HAP-1 (cell line): ENCODE results near the gene SERPINI1.

Experiments used
- DNase-seq, 2 experiments: peaks; one replicate each; pipeline ENCODE4 v3.0.0-alpha.2; 2016 to 2020; ENCODE audit warnings: low spot score in 2 of 2
- H3K27me3 ChIP-seq: fragments of 250-450 bp; sonication (Bioruptor Pico); 2 replicates; pipeline ENCODE4 v1.5.1; 2020; ENCODE audit warnings: low read depth, mild to moderate bottlenecking, moderate library complexity
- H3K36me3 ChIP-seq: fragments of 250-450 bp; sonication (Bioruptor Pico); replicated peaks from 2 replicates; pipeline ENCODE4 v1.5.1; 2020; ENCODE audit warnings: mild to moderate bottlenecking
- H3K4me1 ChIP-seq: fragments of 250-450 bp; sonication (Bioruptor Pico); 2 replicates; pipeline ENCODE4 v1.5.1; 2020; ENCODE audit warnings: mild to moderate bottlenecking
- H3K4me3 ChIP-seq: fragments of 250-450 bp; sonication (Bioruptor Pico); 2 replicates; pipeline ENCODE4 v1.5.1; 2020; ENCODE audit warnings: mild to moderate bottlenecking, moderate library complexity
- H3K9me3 ChIP-seq: fragments of 250-450 bp; sonication (Bioruptor Pico); 2 replicates; pipeline ENCODE4 v1.5.1; 2020; ENCODE audit warnings: mild to moderate bottlenecking, moderate library complexity
- in situ Hi-C: fragments of 300-500 bp; cut with MboI; formaldehyde crosslinking; loops from 3 replicates; pipeline ENCODE4 v1.14.3; 2020; ENCODE audit warnings: low sequenced_read_pairs, inconsistent platforms, mixed read lengths

Gene SERPINI1

DNA sequence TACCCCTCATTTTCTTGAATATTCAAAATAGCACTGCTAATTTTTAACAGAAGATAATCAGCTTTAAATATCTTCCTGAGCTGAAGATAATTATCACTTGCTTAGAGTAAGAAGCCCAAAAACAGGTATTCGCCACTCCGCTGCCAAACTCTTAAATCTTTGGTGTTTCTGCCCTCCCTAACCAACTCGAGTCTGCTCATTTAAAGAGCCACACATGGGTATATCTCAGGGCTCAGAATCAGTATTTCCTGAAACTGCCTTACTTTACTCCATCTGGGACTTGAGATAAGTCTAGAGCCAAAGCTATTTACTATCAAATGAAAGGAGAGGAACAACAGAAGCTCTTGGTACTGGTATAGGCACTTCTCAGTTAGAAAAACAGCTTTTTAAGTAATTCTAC, 11.6 kb upstream of the SERPINI1 start:
- H3K27me3 ChIP-seq, result no peaks in the 10 kb centered on the region
- H3K4me1 ChIP-seq, result peaks cover 3% of the 10 kb centered on the region; the same call in 1 of the 2 replicates
- in situ Hi-C loops, result no loop called here
- no peak for DNase-seq
- H3K4me3 ChIP-seq, result no peak overlapping the region
- no peaks in the 10 kb centered on the region for H3K9me3 ChIP-seq
- H3K36me3 ChIP-seq, result peaks cover 11% of the 10 kb centered on the region

DNA sequence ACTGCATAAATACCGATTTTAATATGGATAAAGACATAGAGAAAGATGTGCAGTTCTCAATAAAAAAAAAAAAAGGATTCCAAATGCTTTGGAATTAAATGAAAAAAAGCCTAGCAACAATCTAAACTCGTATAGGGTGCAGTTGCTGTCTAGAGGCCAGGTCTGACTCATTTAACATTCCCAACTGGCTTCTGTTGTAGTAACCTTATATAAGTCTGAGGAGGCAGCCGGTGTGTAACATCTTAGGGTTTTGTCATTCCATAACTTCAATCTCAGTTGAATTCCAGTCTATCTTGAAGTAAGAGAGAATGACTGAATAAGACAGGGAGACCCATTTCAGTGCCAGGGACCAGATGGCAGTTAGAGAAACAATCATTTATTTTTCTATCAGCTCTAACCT, 7.3 kb upstream of the SERPINI1 start:
- H3K4me3 ChIP-seq, result no peak overlapping the region
- H3K4me1 ChIP-seq, result peaks cover 21% of the 10 kb centered on the region
- no peaks in the 10 kb centered on the region for H3K36me3 ChIP-seq
- no peaks in the 10 kb centered on the region for H3K27me3 ChIP-seq
- no peaks in the 10 kb centered on the region for H3K9me3 ChIP-seq
- no peak for DNase-seq
- in situ Hi-C loops, result no loop called here

DNA sequence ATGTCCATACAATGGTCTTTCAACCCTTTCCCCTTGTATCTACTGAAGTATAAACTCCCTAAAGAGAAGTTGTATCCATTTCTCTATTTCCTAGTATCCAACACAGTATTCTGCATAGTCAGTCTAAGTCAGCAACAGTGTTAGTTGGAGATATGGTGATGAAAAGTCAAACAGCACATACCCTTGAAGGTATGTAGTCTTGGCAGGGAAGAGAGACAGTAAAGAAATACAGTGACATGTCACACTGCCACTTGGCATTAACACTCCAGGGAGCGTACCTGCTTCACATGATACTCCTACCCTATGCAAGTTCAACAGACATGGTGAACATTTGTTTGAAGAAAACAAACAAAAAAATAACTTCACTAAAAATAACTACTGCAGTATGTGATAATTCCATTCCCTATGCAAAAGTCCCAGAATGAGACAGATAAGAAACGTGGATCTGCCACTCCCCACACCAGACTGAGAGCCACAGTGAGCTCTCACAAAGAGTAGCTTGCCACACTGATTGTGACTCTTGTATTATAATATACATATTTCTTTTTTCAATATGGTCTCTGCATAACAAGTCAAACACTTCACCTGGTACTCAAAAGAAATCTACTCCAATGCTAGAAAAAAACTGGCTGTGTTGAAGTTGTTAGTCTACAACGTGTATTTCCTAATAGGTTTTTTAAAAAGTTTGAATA, 6.7 kb upstream of the SERPINI1 start:
- Histone ChIP-seq H3K36me3 (no peaks in the 10 kb centered on the region), H3K9me3 (no peaks in the 10 kb centered on the region), H3K27me3 (no peaks in the 10 kb centered on the region), H3K4me3 (no peak overlapping the region), H3K4me1 (peaks cover 22% of the 10 kb centered on the region)
- no peak for DNase-seq
- in situ Hi-C loops, result no loop called here

DNA sequence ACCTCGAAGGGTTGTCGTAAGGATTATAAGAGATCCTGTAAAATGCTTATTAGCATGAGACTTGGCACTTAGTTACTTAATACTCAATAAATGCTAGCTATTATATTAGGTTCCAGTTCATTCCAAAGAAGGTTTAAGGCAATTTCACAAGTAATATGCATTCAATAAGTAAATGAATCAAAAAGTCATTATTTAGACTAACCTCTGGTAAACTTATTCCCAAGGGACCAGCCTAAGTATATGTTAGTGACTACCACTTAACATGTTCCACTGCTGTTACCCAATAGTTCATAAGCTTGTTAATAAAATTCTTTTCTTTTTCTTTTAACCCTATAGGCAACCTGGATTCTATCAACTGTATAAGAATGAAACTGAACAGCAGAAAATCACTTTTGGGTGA, 5.9 kb upstream of the SERPINI1 start:
- H3K9me3 ChIP-seq, result no peaks in the 10 kb centered on the region
- H3K4me1 ChIP-seq, result peaks cover 22% of the 10 kb centered on the region
- H3K36me3 ChIP-seq, result no peaks in the 10 kb centered on the region
- no peak overlapping the region for H3K4me3 ChIP-seq
- peak in 1 of 2 experiments; percentile 60 for DNase-seq
- in situ Hi-C loops, result no loop called here
- H3K27me3 ChIP-seq, result no peaks in the 10 kb centered on the region

- in situ Hi-C loops, result no loop called here
- Histone ChIP-seq H3K9me3 (no peaks in the 10 kb centered on the region), H3K4me1 (peaks cover 23% of the 10 kb centered on the region), H3K4me3 (no peak overlapping the region), H3K36me3 (no peaks in the 10 kb centered on the region), H3K27me3 (no peaks in the 10 kb centered on the region)
- DNase-seq, result no peak
These were observed 4.1 kb upstream of the SERPINI1 start for GRCh38 chr3:167731393-167731792.

- no peak for DNase-seq
- H3K4me3 ChIP-seq, result no peak overlapping the region; the same call in 1 of the 2 replicates
- H3K9me3 ChIP-seq, result no peaks in the 10 kb centered on the region
- no peaks in the 10 kb centered on the region for H3K27me3 ChIP-seq
- H3K36me3 ChIP-seq, result no peaks in the 10 kb centered on the region
- in situ Hi-C loops, result no loop called here
- H3K4me1 ChIP-seq, result peaks cover 26% of the 10 kb centered on the region
These were observed 3.0 kb upstream of the SERPINI1 start for GRCh38 chr3:167732313-167733065.

GRCh38 chr3:167733961-167734497, 1.5 kb upstream of the SERPINI1 start:
- Histone ChIP-seq H3K4me1 (peaks cover 26% of the 10 kb centered on the region), H3K9me3 (no peaks in the 10 kb centered on the region), H3K27me3 (no peaks in the 10 kb centered on the region), H3K36me3 (no peaks in the 10 kb centered on the region), H3K4me3 (peak overlapping the region; percentile 97)
- peak; percentile 10 for DNase-seq
- in situ Hi-C loops, result no loop called here

DNA sequence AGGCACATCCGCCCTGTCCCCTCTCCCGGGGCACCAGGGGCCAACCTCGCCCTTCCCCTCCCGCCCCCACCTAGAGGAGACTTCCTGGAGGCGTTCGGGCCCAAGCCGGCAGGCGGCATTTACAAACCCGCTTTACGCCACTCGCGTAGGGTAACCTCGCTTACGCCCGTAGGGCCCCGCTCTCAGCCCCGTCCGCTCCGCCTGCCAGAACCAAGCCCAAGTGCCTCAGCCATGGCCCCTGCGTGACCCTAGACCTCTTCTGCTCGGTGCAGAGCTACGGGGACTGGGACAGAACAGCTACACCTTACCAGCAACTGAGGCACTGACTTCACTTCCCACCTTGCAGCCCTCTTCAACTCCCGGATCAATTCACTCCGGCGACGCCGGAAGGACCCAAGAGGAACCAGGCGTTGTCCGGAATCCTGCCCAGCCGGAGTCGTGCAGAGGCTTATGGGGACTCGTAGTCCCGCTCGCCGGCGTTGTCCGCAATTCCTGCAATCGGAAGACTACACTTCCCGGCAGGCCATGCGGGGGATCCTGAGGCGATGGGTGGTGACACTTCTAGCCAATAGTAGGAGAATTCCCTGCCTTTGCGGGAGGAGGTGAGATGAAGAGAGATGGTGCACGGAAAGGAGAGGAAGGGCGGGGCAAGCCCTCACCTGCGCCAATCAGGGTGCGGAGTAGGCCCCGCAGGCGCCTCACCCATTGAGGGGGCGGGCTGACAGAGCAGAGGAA, 856 bp upstream of the SERPINI1 start, which contains the start of gene PDCD10:
PDCD10 (minus strand) TSS at position 395 of the 735 bp plus-strand sequence. CDS start 14,735 bp downstream, outside the sequence.
- H3K27me3 ChIP-seq, result no peaks in the 10 kb centered on the region
- H3K36me3 ChIP-seq, result no peaks in the 10 kb centered on the region
- in situ Hi-C loops, result no loop called here
- H3K4me3 ChIP-seq, result peak within 1 kb of the TSS; percentile 97
- H3K4me1 ChIP-seq, result peaks cover 20% of the 10 kb centered on the region
- peak; percentile 98 for DNase-seq
- no peaks in the 10 kb centered on the region for H3K9me3 ChIP-seq

GRCh38 chr3:167736264-167736787, 805 bp downstream of the SERPINI1 start:
- H3K9me3 ChIP-seq, result no peaks in the 10 kb centered on the region

DNA sequence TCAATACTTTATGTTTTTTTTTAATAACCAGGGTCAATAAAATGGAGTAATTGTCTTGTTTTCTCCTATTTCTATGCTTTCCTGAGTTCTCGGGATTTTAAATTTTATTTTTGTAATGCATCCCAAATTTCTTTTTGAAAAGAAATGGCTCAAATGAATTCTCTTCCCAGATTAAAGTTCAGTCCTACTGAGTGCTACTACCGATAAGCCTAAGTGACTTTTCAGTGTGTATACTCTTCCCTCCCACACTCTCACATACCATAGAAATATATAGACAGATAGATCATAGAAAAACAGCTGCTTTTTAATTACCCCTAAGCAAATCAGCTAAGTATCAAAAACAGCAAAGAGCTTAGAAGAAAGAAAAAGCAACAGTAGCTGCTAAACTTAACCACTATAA, 1.5 kb downstream of the SERPINI1 start:
- DNase-seq, result no peak
- Histone ChIP-seq H3K9me3 (no peaks in the 10 kb centered on the region), H3K36me3 (no peaks in the 10 kb centered on the region), H3K27me3 (no peaks in the 10 kb centered on the region), H3K4me3 (no peak overlapping the region), H3K4me1 (peaks cover 14% of the 10 kb centered on the region; the same call in 1 of the 2 replicates)
- in situ Hi-C loops, result no loop called here

More at GRCh38 chr3:167736264-167736787, 805 bp downstream of the SERPINI1 start:
- H3K36me3 ChIP-seq, result no peaks in the 10 kb centered on the region
- in situ Hi-C loops, result no loop called here
- peak overlapping the region; percentile 97 for H3K4me3 ChIP-seq
- peaks cover 14% of the 10 kb centered on the region; the same call in 1 of the 2 replicates for H3K4me1 ChIP-seq
- DNase-seq, result no peak
- no peaks in the 10 kb centered on the region for H3K27me3 ChIP-seq

- no peaks in the 10 kb centered on the region for H3K9me3 ChIP-seq
- H3K36me3 ChIP-seq, result no peaks in the 10 kb centered on the region
- H3K4me1 ChIP-seq, result peaks cover 7% of the 10 kb centered on the region; the same call in 1 of the 2 replicates
- H3K27me3 ChIP-seq, result no peaks in the 10 kb centered on the region
- no peak for DNase-seq
- H3K4me3 ChIP-seq, result no peak overlapping the region
- in situ Hi-C loops, result no loop called here
These were observed 2.5 kb downstream of the SERPINI1 start for GRCh38 chr3:167738037-167738436.

DNA sequence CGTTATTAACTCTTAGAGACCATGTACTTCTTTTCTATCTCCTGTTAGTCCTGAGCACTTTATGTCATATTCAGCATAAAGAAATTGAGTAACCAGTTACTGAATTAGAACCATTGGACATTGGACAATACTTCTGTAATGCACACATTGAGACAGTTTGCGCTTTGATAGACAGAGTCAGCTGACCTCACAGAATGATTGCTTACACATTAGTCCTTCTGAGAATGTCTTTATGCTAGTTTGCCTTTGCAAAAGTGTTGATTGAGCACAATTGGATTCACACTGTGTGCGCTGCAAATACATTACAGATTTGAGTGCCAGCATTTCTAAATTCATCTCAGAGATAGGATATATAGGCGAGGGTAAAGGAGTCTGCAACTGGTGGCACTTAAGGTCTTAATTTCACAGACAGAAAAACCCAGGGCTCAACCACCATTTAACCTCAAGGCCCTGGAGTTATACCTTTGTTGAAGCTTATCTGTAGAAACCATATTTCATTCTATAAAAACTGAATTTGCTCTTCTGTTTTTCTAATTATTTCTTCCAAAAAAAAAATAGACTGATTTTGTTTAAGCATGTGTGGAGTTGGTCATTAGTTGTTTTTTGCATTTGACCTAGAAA, 3.8 kb downstream of the SERPINI1 start:
- no peak for DNase-seq
- H3K27me3 ChIP-seq, result no peaks in the 10 kb centered on the region
- H3K4me1 ChIP-seq, result peaks cover 12% of the 10 kb centered on the region
- H3K4me3 ChIP-seq, result no peak overlapping the region
- H3K36me3 ChIP-seq, result no peaks in the 10 kb centered on the region
- in situ Hi-C loops, result no loop called here
- H3K9me3 ChIP-seq, result no peaks in the 10 kb centered on the region

DNA sequence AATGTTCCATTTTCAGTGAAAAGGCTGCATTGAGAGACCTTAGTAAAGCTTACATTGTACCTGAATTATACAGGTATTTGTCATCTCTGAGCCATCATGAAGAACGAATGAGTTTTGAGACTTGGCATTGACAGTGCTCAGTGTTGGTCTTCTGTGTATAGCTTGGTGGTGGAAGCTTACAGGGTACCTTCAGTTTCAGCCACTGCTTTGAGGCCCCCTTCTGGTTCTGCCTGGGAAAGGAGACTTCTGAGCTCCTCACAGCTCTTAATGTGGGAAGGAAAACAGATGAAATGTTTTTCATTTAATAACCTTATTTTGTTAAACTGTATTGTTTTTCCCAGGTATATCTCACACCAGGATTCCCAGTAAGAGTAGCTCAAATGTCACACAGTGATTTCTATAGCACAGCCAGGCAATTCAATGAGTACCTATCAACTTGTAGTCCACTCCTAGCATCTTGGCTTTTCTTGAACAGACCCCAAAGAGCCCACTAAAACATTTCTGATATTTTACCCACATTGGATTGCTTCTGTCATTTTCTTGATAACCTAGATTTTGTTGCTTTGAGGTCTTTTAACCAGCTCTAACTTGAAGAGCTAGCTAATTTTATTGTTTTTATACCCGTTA, 5.6 kb downstream of the SERPINI1 start:
- H3K9me3 ChIP-seq, result no peaks in the 10 kb centered on the region
- no peaks in the 10 kb centered on the region for H3K27me3 ChIP-seq
- in situ Hi-C loops, result no loop called here
- no peak overlapping the region for H3K4me3 ChIP-seq
- peaks cover 12% of the 10 kb centered on the region for H3K4me1 ChIP-seq
- peak; percentile 16 to 58 for DNase-seq
- no peaks in the 10 kb centered on the region for H3K36me3 ChIP-seq
